PC-3 (cell line): Measurements from ENCODE around the gene EXOC4. TPM values are rescaled to one million over a fixed set of nuclear protein-coding genes. Genes with fewer than 3 reads are reported as not detected.

ENCODE experiments used
- ATAC-seq: fragments of 200-7000 bp; cut with Tn5 transposase; 2 replicates; pipeline ENCODE4 v1.9.1; 2020; ENCODE audit warnings: mild to moderate bottlenecking, moderate library complexity
- BruUV-seq: library from RNA; stranded (reverse); fragments of 400-500 nt; replicated peaks from 2 replicates; lab custom pipeline; 2021; lab: Mats Ljungman, UMichigan
- CTCF ChIA-PET: fragments of 300-600 bp; sonication (Branson Sonifier 250); formaldehyde crosslinking; loops from one replicate; lab custom pipeline; 2022; ENCODE audit warnings: antibody characterized with exemption; lab: Charles Lee
- POLR2A ChIA-PET: fragments of 300-600 bp; sonication (Branson Sonifier 250); formaldehyde crosslinking; loops from one replicate; lab custom pipeline; 2022; ENCODE audit warnings: antibody characterized with exemption; ENCODE audit not compliant: unreplicated experiment; lab: Charles Lee
- DNase-seq: peaks from one replicate; pipeline ENCODE4 v3.0.0-alpha.2; 2015
- H2AFZ ChIP-seq: fragments of 300-600 bp; sonication (generic); 2 replicates; pipeline ENCODE4 v1.6.0; 2016; ENCODE audit warnings: antibody characterized with exemption, low read length
- H3F3A ChIP-seq: fragments of 300-600 bp; sonication (generic); one replicate; pipeline ENCODE4 v1.6.0; 2017; ENCODE audit warnings: antibody characterized with exemption, low read length, control low read depth, mild to moderate bottlenecking; ENCODE audit not compliant: unreplicated experiment
- H3K27ac ChIP-seq: fragments of 300-600 bp; sonication (generic); 2 replicates; pipeline ENCODE4 v1.5.1; 2016; ENCODE audit warnings: mild to moderate bottlenecking, low read length
- H3K27me3 ChIP-seq: fragments of 300-600 bp; sonication (generic); 2 replicates; pipeline ENCODE4 v1.6.1; 2016; ENCODE audit warnings: low read length, mixed read lengths
- H3K36me3 ChIP-seq: fragments of 300-600 bp; sonication (generic); 2 replicates; pipeline ENCODE4 v1.6.1; 2016; ENCODE audit warnings: low read depth, mixed run types, low read length, mixed read lengths
- H3K4me1 ChIP-seq: fragments of 300-600 bp; sonication (generic); 2 replicates; pipeline ENCODE4 v1.5.1; 2016; ENCODE audit warnings: low read length; ENCODE audit not compliant: insufficient read depth
- H3K4me2 ChIP-seq: fragments of 300-600 bp; sonication (generic); 2 replicates; pipeline ENCODE4 v1.6.0; 2016; ENCODE audit warnings: low read length
- H3K4me3 ChIP-seq: fragments of 300-600 bp; sonication (generic); 2 replicates; pipeline ENCODE4 v1.5.1; 2016; ENCODE audit warnings: mild to moderate bottlenecking, low read length, mixed read lengths
- H3K79me2 ChIP-seq: fragments of 300-600 bp; sonication (generic); 2 replicates; pipeline ENCODE4 v1.6.1; 2017; ENCODE audit warnings: low read length, mixed read lengths
- H3K9ac ChIP-seq: fragments of 300-600 bp; sonication (generic); 2 replicates; pipeline ENCODE4 v1.6.0; 2016; ENCODE audit warnings: mild to moderate bottlenecking, low read length
- H3K9me2 ChIP-seq: fragments of 300-600 bp; sonication (generic); replicated peaks from 2 replicates; pipeline ENCODE4 v1.6.1; 2016; ENCODE audit warnings: mixed run types, low read length, mixed read lengths
- H3K9me3 ChIP-seq: fragments of 300-600 bp; sonication (generic); 2 replicates; pipeline ENCODE4 v1.6.1; 2016; ENCODE audit warnings: low read length, mixed read lengths
- H4K20me1 ChIP-seq: fragments of 300-600 bp; sonication (generic); 2 replicates; pipeline ENCODE4 v1.6.1; 2016; ENCODE audit warnings: low read length, mixed read lengths
- CTCF ChIP-seq: fragments of 300-600 bp; sonication (generic); conservative IDR thresholded peaks from 2 replicates; pipeline ENCODE4 v1.5.1; 2017; ENCODE audit warnings: antibody characterized with exemption, low read depth, mild to moderate bottlenecking, low read length
- EZH2 ChIP-seq: fragments of 300-600 bp; sonication (generic); IDR thresholded peaks from one replicate; pipeline ENCODE4 v1.6.1; 2017; ENCODE audit warnings: antibody characterized with exemption, mild to moderate bottlenecking, low read length; ENCODE audit not compliant: unreplicated experiment
- EZH2phosphoT487 ChIP-seq: fragments of 300-600 bp; sonication (generic); IDR thresholded peaks from 2 replicates; pipeline ENCODE4 v1.6.1; 2018; ENCODE audit warnings: mild to moderate bottlenecking, antibody characterized with exemption, low read length, borderline replicate concordance
- intact Hi-C: fragments of 100-400 bp; cut with micrococcal nuclease; formaldehyde crosslinking; loops from 2 replicates; pipeline ENCODE4 v1.9.0; 2023
- total RNA-seq: library from RNA; depleted of rRNA; stranded (reverse); fragments of >200 nt; gene quantifications from 2 replicates; pipeline ENCODE4 v1.2.3, GENCODE V29; 2014

The EXOC4 gene
- total RNA-seq, 1 experiment from 2014 or later, result 43.5 TPM

- Histone ChIP-seq H3K4me2 (no peak overlapping the region), H2AFZ (no peak overlapping the region), H3K27me3 (no peaks in the 10 kb centered on the region), H3K9ac (no peak overlapping the region), H3K27ac (no peak overlapping the region), H3F3A (no peaks in the 10 kb centered on the region), H3K79me2 (no peaks in the 10 kb centered on the region), H3K4me1 (peaks cover 6% of the 10 kb centered on the region), H3K9me2 (no peaks in the 10 kb centered on the region), H3K36me3 (no peaks in the 10 kb centered on the region), H4K20me1 (no peaks in the 10 kb centered on the region), H3K9me3 (no peaks in the 10 kb centered on the region), H3K4me3 (no peak overlapping the region)
- no TSS peak for BruUV-seq
- POLR2A ChIA-PET, result no interaction called here
- no peak for DNase-seq
- no peak for ATAC-seq
- CTCF ChIA-PET, result no interaction called here
- intact Hi-C loops, result no loop called here
- no peak for TF ChIP-seq EZH2
- TF ChIP-seq EZH2phosphoT487, result no peak
- no peak for TF ChIP-seq CTCF
Measured at GRCh38 chr7:133484086-133484485, 231.2 kb downstream of the EXOC4 start.

- Histone ChIP-seq H3K27me3 (no peaks in the 10 kb centered on the region), H3K4me3 (no peak overlapping the region), H3K79me2 (no peaks in the 10 kb centered on the region), H3K9me2 (no peaks in the 10 kb centered on the region), H4K20me1 (no peaks in the 10 kb centered on the region), H2AFZ (no peak overlapping the region), H3K27ac (no peak overlapping the region), H3K4me2 (no peak overlapping the region), H3F3A (no peaks in the 10 kb centered on the region), H3K36me3 (no peaks in the 10 kb centered on the region), H3K4me1 (peaks cover 21% of the 10 kb centered on the region), H3K9me3 (no peaks in the 10 kb centered on the region), H3K9ac (no peak overlapping the region)
- no peak for DNase-seq
- BruUV-seq, result no TSS peak
- no peak for ATAC-seq
- TF ChIP-seq EZH2phosphoT487, result no peak
- no peak for TF ChIP-seq CTCF
- no peak for TF ChIP-seq EZH2
- POLR2A ChIA-PET, result no interaction called here
- CTCF ChIA-PET, result no interaction called here
- intact Hi-C loops, result no loop called here
Measured at GRCh38 chr7:133489906-133490305, 237.0 kb downstream of the EXOC4 start.

- CTCF ChIA-PET, result no interaction called here
- H3K4me2 ChIP-seq, result no peak overlapping the region
- H3K4me1 ChIP-seq, result peaks cover 21% of the 10 kb centered on the region
- no peaks in the 10 kb centered on the region for H3K27me3 ChIP-seq
- no peaks in the 10 kb centered on the region for H4K20me1 ChIP-seq
- DNase-seq (no peak), ATAC-seq (peak; percentile 22; the same call in 1 of the 2 replicates)
- no peak for TF ChIP-seq EZH2phosphoT487
- no peak for TF ChIP-seq CTCF
- no peak for TF ChIP-seq EZH2
- no peaks in the 10 kb centered on the region for H3K79me2 ChIP-seq
- H3K9me3 ChIP-seq, result no peaks in the 10 kb centered on the region
- no peaks in the 10 kb centered on the region for H3K36me3 ChIP-seq
- BruUV-seq, result no TSS peak
- POLR2A ChIA-PET, result no interaction called here
- no peaks in the 10 kb centered on the region for H3F3A ChIP-seq
- no peak overlapping the region for H3K9ac ChIP-seq
- H2AFZ ChIP-seq, result no peak overlapping the region
- no peak overlapping the region for H3K27ac ChIP-seq
- intact Hi-C loops, result no loop called here
- H3K9me2 ChIP-seq, result no peaks in the 10 kb centered on the region
- no peak overlapping the region for H3K4me3 ChIP-seq
Measured at GRCh38 chr7:133491201-133491691, 238.4 kb downstream of the EXOC4 start.
